ENCODE measurements around the gene FAM200B.

The FAM200B gene

DNA sequence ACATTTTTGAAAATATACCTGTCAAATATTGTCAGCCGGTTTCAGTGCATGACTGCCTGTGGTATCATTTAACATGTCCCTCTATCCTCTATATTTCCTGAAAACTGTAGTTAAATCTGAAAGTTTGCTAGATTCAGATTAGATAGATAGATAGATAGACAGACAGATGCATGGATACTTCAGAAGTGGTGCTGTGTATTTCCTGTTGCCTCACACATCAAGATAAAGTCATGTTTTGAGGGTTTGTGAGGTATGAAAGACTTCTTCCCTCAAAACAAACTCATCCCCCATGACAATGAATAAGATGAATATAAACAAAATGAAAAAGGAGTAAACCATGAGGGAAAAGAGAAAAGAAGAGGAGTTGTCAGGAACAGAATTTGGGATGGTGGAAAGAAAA is 15.2 kb downstream of the FAM200B start:
- no peak for FAIRE-seq
- no peak for TF ChIP-seq POLR2A (IDR thresholded peaks at IDR 0.05; ENCODE audit: low read depth, low read length)
- no peak for DNase-seq (ENCODE audit: insufficient read length, low spot score)

GRCh38 chr4:15702941-15703403 is 21.3 kb downstream of the FAM200B start, which contains the start of gene BST1:
Gene BST1 (plus strand): TSS chr4:15703065. CDS start chr4:15703145, 80 bp downstream.
- TF ChIP-seq POLR2A (IDR thresholded peaks at IDR 0.05; ENCODE audit: low read depth, low read length) = no peak
- DNase-seq (ENCODE audit: insufficient read length, low spot score) = no peak
- FAIRE-seq = no peak

DNA sequence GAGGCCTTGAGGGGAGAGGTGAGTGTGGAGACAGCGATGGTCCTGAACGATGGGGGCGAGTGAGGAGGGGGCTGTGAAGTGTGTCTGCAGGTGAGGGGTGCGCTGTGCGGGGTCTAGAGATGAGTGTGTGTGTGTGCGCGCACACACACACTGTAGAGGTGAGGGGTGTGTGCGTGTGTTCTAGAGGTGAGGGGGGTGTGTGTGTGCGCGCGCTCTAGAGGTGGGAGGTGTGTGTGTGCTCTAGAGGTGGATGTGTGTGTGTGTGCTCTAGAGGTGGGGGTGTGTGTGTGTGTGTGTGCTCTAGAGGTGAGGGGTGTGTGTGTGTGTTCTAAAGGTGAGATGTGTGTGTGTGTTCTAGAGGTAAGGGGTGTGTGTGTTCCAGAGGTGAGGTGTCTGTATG is 21.8 kb downstream of the FAM200B start:
- no peak for TF ChIP-seq POLR2A (IDR thresholded peaks at IDR 0.05; ENCODE audit: low read depth, low read length)
- DNase-seq (ENCODE audit: insufficient read length, low spot score) (no peak), FAIRE-seq (no peak)

DNA sequence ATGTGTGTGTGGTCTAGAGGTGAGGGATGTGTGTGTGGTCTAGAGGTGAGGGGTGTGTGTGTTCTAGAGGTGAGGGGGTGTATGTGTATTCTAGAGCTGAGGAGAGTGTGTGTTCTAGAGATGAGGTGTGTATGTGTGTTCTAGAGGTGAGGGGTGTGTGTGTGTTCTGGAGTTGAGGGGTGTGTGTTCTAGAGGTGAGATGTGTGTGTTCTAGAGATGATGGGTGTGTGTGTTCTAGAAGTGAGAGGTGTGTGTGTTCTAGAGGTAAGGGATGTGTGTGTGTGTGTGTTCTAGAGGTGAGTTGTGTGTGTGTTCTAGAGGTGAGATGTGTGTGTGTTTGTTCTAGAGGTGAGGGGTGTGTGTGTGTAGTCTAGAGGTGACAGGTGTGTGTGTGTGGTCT is 22.5 kb downstream of the FAM200B start:
- no peak for TF ChIP-seq POLR2A (IDR thresholded peaks at IDR 0.05; ENCODE audit: low read depth, low read length)
- no peak for FAIRE-seq
- DNase-seq (ENCODE audit: insufficient read length, low spot score) = no peak

GRCh38 chr4:15706646-15707362 is 25.2 kb downstream of the FAM200B start:
- DNase-seq (ENCODE audit: insufficient read length, low spot score) = no peak
- no peak for FAIRE-seq
- TF ChIP-seq POLR2A (IDR thresholded peaks at IDR 0.05; ENCODE audit: low read depth, low read length) = no peak

DNA sequence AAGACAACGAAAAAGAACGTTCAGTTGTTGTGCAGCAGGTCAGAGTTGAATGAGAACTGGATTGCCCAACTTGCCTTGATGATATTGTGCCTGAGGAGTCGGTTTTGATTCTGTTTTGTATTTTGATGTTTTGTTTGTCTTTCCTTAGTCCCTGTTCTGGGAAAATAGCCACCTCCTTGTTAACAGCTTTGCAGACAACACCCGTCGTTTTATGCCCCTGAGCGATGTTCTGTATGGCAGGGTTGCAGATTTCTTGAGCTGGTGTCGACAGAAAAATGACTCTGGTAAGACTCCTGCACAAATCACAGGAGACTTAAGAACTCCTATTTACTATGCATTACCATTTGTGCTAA is 25.7 kb downstream of the FAM200B start:
- DNase-seq (ENCODE audit: insufficient read length, low spot score) (no peak), FAIRE-seq (no peak)
- TF ChIP-seq POLR2A (IDR thresholded peaks at IDR 0.05; ENCODE audit: low read depth, low read length) = no peak

DNA sequence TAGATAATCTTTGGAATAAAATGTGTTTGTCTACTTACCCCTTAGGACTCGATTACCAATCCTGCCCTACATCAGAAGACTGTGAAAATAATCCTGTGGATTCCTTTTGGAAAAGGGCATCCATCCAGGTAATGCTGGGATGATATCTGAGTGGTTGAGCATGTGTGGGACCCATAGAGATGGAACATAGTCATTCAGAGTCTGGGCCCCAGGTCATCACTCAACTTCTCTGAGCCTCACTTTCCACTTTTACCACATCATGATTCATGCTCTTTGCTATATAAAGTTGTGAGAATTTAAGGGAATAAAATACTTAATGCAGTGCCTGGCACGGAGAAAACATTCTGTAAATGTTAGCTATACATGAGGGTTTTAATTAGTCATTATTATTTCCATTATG is 30.1 kb downstream of the FAM200B start:
- DNase-seq (ENCODE audit: insufficient read length, low spot score) (no peak), FAIRE-seq (no peak)
- TF ChIP-seq POLR2A (IDR thresholded peaks at IDR 0.05; ENCODE audit: low read depth, low read length) = no peak

DNA sequence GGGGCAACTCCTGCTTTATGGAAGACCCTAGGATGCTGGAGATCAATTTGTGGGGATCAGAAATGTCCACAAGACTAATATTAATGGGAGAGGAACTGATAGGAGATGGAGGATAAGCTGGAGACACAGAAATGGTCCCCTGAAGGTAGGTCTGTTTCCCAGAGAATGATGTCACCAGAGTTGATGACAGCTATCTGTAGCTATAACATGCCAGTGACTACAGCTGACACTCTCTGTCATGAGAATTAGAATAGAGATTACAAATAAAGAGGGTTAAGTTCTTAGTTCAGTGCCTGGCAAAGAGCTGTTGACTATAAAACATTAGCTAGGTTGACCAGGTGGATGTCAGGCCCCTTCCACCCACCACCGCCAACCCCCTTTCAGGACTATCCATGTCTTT is 30.6 kb downstream of the FAM200B start:
- no peak for TF ChIP-seq POLR2A (IDR thresholded peaks at IDR 0.05; ENCODE audit: low read depth, low read length)
- FAIRE-seq (no peak), DNase-seq (ENCODE audit: insufficient read length, low spot score) (no peak)

GRCh38 chr4:15714141-15714540 is 32.5 kb downstream of the FAM200B start:
- no peak for TF ChIP-seq POLR2A (IDR thresholded peaks at IDR 0.05; ENCODE audit: low read depth, low read length)
- FAIRE-seq = no peak

GRCh38 chr4:15714646-15715435 is 33.2 kb downstream of the FAM200B start:
- TF ChIP-seq POLR2A (IDR thresholded peaks at IDR 0.05; ENCODE audit: low read depth, low read length) = no peak
- FAIRE-seq = no peak
- no peak for DNase-seq (ENCODE audit: insufficient read length, low spot score)

More at GRCh38 chr4:15714141-15714540, 32.5 kb downstream of the FAM200B start:
- DNase-seq (ENCODE audit: insufficient read length, low spot score) = no peak

DNA sequence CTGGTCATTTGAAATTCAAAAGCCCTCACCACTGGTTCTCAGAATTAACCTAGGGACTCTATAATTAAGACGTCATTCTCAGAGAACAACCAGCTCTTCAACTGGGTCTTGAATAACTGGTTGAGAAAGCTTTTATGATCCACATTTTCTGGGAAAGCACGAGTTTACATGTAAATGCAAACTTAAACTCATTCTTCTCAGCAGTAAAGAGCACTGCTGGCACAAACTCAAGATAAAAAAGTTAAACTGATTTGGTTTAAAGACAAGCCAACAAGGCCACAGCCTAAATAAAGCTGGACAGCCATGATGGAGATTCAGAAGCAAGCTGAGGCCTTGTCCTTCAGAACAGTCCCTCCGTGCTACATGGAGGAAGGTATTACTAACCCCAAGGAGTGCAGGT is 34.5 kb downstream of the FAM200B start:
- TF ChIP-seq POLR2A (IDR thresholded peaks at IDR 0.05; ENCODE audit: low read depth, low read length) = no peak
- FAIRE-seq = no peak
- no peak for DNase-seq (ENCODE audit: insufficient read length, low spot score)

DNA sequence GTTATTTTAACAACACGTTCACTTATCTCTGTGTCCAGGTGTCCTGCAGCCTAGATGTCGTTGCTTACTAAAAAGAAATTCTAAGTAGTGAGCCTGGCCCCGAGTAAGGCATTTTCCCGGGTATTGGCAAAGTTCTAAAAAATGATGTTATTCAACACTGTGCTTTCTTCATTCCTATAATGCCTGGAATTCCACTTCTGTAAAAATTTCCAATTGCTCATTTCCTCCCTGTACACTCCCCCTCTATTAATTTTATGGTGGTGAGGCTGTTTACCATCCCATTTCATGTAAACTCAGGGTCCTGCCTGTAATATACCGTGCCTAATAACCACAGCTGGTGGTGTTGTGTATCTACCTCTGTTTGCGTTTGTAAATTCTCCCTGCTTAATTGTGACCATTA is 35.5 kb downstream of the FAM200B start:
- TF ChIP-seq POLR2A (IDR thresholded peaks at IDR 0.05; ENCODE audit: low read depth, low read length) = no peak
- FAIRE-seq (no peak), DNase-seq (ENCODE audit: insufficient read length, low spot score) (no peak)

GRCh38 chr4:15717657-15718416 is 36.2 kb downstream of the FAM200B start:
- DNase-seq (ENCODE audit: insufficient read length, low spot score) (no peak), FAIRE-seq (no peak)
- no peak for TF ChIP-seq POLR2A (IDR thresholded peaks at IDR 0.05; ENCODE audit: low read depth, low read length)

- FAIRE-seq (no peak), DNase-seq (ENCODE audit: insufficient read length, low spot score) (no peak)
- TF ChIP-seq POLR2A (IDR thresholded peaks at IDR 0.05; ENCODE audit: low read depth, low read length) = no peak
These were observed 36.8 kb downstream of the FAM200B start for GRCh38 chr4:15718465-15718864.

All from H54 (cell line).